ENCODE measurements around the gene SLC22A6.

DNA sequence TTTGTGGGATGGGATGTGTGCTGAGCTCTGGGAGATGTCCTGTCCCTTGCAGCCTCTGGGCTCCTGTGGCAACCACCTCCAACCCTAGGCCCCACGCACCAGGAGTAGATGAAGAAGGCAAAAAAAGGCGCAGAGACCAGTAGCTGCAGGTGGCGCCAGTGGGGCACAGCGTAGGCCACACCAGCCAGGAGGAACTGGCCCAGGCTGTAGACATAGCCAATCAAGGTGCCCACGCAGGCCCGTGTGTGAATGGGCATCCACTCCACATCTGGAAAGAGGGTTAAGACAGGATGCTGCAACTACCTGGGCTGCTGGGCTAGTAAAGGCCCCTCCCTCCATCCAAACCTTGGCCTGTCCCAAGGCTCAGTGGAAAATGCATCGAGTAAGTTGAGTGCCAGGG is 3.0 kb downstream of the SLC22A6 start:
- TF ChIP-seq EZH2phosphoT487 (IDR thresholded peaks at IDR 0.05; ENCODE audit: insufficient read depth, low read depth) (no peak), EZH2 (IDR thresholded peaks at IDR 0.05; ENCODE audit: insufficient read depth, poor library complexity, severe bottlenecking) (no peak)

All from GM23248 (cell line).